GM21528 (cell line): ENCODE measurements around the gene DUSP14.
"Not testable (repeated sequence)": the region's sequence is repeated elsewhere in the genome, so short reads cannot be mapped to it uniquely, and the experiment has no call there.

Experiments used
- ATAC-seq: cut with Tn5 transposase; IDR thresholded peaks from one replicate; pipeline ENCODE4 v1.9.1; 2021; ENCODE audit warnings: mild to moderate bottlenecking, moderate library complexity; ENCODE audit not compliant: unreplicated experiment, low FRiP score

Gene DUSP14

DNA sequence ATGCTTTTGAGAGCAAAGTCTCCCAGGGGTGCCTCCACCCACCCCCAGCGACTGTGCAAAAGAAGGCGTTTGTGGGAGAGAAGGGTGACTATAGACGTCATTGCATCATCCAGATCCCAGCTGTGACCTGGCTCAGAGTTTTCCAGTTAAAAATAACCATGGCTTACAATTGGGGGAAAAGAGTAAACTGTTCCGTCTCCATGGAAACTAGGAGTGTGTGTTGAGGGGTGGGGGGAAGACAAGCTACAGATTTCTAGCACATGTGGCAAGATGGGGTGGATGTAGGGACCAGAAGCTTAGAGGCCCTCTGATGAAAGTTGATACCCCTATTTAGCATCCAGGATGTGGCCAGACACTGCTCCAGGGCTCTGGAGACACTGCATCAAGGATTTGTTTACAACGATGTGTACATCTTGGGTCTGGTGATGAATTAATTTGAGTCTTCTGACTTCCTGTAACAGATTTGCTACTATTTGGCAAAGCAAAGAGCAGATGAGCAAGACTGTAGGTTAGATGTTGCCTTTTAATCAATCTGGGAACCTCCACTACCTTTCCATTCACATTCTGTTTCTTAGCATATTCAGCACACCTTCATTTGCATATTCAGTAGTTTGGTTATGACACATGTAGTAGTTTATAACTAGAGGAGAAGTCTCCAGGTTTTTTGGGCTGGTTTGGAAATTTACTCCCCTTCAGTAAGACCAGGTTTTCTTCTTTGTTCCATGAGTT is 6.2 kb upstream of the DUSP14 start:
- no peak for ATAC-seq

DNA sequence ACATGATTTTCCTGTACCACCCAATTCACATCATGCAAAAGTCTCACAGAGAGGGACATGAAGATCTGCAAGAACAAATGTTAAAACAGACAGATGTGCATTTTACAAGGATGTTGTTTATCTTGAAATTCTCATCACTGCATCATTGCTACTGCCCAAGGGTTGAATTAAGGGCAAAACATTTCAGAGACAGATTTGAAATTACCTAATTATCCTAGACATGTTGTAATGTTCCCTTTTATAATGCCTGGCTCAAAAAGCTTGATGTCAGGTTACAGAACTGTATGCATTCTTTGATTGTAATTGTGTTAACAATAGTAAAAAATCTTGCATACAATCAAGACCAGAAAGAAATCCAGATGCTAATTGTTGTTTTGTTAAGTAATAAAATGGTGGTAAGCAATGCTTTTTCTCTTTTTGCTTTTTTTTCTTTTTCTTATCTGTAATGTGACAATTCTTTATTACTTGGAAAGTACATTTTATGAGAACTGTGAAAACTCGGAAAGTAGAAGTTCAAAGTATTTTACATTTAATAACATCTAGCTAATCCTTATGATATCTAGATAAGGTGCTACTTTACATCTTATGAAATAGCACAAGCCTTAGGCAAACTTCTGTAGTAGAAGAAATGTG is 3.6 kb upstream of the DUSP14 start:
- ATAC-seq = no peak

DNA sequence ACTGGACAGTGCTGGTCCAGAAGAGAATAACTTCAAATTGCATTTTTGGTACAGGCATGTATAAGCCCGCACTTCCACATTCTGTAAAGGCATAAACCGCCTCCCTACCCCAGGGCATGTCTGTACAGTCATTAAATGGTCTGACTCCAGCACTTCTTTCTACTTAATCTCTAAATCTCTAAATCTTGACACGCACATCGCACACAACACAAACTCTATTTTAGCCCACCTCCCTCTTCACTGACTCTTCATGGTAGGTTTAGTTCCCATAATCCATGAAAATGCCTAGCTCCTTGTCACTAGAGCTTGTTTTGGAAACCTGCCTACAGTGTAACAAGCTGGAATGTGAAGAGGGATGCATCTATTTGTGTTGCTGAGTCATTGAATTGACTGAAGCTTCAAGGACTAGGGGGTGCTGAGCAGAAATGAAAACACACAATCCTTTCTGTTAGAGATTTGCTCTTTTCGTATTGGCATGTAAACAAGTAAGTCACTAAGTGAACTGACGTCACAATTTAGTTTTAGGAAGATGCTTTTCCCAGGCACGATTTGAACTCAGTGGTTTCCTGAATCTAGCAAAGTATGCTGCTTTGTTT is 1.6 kb upstream of the DUSP14 start:
- ATAC-seq = no peak

DNA sequence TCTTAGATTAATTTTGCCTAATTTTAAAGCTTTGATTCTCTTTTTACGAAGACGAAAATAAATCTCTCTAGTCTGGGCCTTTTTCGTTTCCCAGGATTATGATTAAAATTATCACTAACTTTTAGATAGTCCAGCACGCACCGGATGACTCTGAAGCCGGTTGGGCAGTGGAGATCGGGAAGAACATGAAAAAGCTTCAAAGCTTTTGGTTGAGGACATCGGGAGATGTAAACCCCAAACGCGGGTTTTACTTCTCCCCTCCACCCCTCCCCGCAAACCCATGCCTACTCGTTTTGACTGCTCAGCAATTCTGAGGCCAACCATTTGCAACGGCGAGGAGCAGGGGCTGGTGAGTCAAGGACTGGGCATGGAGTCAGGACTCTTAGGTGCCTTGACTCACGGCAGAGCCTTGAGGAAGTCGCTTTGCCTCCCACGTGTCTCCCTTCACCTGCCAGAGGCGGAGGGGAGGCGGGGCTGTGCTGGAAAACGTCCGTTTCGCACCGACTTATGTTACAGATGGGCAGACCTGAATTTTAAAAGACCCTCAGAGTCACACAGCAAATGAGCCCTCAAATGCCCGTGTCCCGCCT is 989 bp upstream of the DUSP14 start:
- ATAC-seq = no peak

DNA sequence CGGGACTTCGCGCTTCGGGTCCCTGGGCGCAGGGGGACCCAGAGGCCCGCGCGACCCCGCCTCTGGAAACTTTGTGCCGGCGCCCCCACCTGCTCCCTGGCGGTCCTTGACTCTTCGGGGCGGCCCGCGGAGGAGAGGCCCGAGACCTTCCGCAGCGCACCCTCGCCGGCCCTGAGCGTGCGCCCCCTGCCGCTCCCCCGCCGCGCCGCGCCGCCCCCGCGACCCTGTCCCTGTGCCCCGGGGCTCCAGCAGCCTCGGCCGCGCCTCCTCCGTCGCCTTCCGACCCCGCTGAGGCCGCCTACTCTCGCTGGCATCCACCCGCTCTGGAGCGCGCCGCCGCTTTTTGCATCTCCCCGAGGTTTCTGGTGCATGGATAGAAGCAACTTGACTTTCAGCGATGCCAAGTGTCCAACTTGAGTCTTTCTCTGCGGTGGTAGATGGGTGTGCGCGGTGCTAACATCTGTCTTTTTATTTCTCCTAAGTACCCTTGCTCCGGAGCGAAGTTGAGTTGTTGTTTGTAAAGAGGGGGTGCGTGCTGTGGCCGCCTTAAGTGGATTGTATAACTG is 414 bp downstream of the DUSP14 start:
- ATAC-seq = peak; percentile 39

DNA sequence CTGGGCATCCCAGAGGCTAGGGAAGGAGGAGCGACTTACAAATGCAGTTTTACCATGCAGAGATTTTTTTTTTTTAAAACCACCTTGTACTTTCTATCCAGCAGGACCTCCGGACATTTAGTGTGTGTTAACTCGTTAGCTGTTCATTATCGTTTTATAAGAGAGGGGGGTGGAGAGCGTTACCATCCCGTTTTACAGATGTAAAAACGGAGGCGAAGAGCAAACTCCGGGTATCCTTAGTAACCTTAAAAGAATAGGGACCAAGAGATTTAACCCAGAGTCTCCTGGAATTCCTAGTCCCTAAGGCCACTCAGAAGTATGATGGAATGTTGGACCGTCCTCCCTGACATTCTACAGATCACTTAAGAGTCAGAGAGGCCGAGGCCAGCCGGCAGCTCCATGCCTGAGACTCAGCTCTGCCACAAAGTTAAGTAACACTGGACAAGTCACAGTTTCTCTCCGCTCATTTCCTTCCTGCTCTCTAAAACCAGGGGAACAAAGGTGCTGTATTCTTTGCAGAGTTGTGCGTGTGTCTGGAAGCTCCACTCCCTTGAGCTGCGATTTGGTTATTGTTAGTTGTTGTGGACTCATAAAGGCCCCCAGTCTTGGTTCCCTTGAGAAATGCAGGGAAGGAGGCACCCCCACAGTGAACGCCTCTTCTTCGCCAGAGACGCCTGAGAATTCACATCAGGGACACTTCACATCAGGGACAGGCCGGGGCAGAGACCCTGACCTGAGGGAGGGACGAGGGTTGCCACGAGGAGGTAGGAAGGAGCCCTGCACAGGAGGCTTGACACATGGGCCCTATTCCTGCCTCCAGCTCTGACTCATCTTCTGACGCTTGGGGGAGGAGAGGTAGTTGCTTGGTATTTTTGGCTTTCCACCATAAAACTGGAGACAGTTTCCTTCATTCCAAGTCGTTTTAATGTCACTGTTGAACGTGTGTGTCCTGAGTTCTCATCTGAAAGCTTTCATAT is 1.2 kb downstream of the DUSP14 start:
- ATAC-seq = no peak

DNA sequence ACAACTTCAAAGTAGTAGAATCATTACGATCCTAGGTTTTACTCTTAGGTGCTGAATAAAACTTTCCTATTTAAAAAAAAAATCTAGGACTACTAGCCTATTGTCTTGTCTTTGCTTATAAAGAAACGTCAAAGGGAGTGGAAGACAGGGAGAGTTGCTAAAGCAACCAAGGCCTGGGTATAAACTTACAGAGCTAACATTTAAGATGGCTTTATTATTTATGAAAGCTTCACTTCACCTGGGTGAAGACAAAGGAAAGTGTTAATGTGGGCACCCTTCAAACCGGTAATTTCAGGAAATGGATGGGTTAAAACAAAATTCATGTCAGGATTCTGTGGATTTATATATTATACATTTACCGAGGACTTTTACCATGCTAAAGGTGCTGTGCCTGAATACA is 2.5 kb downstream of the DUSP14 start:
- no peak for ATAC-seq

DNA sequence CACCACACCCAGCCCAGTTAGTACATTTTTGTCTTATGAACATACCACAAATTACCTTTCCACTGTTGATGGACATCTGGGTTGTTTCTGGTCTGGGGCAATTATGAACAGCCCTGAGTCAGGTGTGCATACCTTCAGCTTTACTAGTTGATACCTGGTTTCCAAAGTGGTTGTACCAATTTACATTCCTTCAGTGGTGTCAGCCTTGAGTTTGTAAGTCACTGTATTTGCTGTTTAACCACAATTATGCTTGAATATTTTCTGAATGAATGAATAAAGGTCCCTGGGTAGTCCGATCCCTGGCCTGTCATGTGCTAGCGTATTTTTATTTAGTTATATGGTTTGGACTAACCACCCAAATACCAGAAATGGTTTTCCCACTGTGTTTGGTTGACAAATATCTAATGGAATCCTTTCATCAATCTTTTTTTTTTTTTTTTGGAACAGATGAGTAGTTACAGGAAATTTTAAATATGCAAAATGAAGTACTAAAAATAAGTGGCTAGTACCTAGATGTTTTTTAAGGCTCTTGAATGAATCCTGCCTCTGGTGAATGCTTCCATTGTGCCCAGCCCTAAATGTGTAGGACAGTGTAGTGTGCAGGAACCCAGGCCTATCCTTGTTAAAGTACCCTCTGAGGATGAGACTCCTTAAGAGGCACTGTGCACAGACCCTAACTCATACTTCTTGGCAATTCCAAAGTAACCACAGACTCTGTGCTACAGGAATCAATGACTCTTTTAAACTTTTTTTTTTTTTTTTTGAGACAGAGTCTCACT is 3.7 kb downstream of the DUSP14 start:
- ATAC-seq = no peak

DNA sequence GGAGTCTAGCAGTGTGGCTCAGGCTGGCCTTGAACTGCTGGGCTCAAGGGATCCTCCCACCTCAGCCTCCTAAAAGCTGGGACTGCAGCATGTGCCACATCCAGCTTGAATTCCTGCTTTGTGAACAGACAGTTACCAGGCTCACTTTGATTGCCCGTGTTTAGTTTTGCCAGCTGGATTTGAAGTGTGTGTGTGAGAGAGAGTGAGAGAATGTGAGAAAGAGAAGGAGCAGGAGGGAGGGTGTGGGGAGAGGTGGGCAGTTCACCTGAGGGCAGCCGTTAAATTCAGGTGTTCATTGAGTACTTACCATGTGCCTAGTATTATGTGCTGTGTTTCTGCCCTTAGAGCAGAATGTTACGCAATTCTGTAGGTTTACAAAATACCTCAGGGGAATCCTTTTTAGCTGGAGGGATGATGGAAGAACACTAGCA is 4.7 kb downstream of the DUSP14 start:
- ATAC-seq = no peak

DNA sequence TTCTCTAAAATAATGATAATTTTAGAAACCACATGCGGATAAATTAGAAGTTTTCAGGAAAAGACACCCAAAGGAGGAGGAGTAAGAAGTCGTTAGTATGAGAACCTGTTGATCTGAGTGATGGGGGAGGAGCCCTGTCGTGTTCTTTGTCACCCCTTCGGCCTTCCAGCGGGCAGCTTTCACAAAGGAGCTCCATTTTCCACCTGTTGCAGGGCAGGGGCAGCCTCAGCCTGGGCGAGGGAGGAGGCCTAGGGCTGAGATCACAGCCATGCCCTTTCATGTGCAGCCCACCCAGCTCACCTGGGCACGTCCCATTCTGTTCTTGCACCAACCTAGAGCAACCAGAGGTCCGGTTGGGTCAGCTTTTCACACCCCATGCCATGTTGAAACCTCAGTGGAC is 5.3 kb downstream of the DUSP14 start:
- no peak for ATAC-seq

DNA sequence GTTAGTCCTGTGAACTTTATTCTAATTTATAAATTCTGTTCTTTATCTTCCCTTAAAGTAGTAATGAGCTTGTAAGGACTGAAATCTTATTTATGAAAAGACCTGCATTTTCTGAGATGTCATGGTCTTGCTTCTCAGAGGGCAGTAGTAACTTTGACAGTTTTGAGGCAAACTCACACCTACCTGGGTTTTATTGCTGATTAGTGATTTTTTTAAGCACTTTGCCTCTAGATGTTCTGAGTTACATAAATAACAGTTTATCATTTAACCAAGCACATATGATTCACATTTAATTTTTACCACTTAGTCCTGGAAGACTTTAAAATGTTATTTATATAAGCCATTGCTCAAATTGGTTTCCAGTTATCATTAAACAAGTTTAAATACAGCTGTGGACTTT is 10.7 kb downstream of the DUSP14 start:
- no peak for ATAC-seq

DNA sequence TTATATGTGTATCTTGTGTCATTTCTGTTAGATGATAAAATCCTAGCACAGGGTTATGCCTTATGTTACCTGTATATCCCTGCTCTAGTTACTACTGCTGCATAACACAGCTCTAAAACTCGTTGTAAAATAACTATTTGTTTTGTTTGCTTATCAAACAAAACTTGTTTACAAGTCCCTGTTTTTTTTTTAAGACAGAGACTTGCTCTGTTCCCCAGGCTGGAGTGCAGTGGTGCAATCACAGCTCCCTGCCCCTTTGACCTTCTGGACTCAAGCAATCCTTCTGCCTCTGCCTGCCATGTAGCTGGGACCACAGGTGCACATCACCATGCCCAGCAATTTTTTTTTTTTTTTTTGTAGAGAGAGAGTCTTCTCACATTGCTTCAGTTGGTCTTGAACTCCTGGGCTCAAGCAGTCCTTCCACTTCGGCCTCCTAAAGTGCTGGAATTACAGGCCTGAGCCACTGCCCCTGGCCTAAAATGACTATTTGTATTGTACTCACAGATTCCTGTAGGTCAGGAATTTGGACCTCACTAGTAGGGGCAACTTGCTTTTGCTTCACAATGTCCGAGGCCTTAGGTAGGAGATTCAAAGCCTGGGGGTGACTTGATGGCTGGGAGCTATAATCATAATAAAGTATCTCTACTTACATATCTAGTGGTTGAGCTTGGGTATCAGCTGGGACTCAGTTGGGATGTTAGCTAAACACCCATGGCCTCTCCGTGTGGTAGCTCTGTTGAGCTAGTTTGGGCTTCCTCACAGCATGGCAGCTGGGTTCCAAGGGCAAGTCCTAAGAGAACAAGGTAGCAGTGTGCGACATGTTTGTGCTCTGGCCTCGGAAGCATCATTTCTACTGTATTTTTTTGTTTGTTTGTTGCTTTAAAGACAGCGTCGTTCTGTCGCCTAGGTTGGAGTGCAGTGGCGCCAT is 12.6 kb downstream of the DUSP14 start:
- ATAC-seq = no peak

DNA sequence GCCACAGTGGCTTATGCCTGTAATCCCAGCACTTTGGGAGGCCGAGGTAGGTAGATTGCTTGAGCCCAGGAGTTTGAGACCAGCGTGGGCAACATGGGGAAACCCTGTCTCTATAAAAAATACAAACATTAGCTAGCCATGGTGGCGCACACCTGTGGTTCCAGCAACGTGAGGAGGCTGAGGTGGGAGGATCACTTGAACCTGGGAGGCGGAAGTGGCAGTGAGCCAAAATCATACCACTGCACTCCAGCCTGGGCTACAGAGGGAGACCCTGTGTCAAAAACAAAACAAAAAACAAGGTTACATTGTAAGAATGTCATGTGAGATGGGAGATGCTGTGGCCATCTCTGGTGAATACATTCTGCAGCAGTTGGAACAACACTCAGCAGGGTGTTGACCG is 13.5 kb downstream of the DUSP14 start:
- no peak for ATAC-seq

DNA sequence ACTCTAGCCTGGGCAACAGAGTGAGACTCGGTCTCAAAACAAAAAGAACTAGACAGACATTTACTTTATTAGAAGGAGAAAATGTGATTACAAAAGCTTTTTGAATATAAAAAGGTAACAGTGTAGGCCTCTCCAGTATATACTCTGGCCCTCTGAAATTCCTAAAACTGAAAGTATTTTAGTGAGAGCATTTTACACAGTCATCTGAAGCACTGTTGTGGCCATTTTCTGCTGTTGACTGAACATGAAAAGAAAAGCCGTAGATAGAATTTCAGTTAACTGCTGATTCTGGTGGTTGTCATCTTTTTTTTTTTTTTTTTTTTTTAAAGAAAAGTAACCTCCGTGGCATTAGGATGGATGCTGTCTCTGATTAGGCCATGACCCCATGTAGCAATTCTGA is 15.6 kb downstream of the DUSP14 start:
- ATAC-seq = no peak

DNA sequence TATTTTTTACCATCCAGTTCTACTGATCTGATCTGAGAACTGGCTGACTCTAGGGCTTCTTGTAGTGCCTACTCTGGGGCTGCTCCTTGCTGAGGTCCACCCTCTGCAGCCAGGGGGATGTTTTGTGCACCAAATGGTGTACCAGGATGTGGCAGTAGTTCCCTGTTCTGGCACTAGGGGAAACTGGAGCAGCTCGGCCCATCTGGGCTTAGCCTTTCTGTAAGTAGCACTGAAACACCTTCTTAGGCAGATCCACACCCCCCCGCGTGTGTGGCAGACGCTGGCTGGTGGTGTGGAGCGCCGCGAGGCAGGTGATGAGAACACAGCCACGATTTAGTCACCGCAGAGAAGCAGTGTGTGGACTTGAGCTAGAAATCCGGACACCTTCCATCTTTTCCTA is 17.0 kb downstream of the DUSP14 start:
- ATAC-seq = no peak

DNA sequence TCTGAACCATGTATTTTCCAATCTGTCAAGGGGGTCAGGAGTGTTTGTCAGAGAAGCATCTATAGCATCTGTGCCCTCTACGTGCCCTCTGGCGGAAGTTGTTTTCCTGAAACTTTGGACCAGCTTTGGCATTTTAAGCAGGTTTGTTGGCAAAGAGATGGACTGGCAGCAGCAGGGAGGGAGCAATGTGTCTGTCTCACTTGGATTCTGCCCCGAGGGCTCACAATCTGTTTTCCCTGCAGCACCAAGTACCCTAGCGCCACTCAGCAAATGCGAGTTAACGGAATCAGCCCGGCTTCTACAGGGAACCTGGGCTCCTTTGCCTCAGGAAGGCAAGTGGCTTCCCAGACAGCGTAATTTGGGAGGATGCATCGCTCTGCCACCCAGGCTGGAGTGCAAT is 17.4 kb downstream of the DUSP14 start:
- ATAC-seq = no peak

DNA sequence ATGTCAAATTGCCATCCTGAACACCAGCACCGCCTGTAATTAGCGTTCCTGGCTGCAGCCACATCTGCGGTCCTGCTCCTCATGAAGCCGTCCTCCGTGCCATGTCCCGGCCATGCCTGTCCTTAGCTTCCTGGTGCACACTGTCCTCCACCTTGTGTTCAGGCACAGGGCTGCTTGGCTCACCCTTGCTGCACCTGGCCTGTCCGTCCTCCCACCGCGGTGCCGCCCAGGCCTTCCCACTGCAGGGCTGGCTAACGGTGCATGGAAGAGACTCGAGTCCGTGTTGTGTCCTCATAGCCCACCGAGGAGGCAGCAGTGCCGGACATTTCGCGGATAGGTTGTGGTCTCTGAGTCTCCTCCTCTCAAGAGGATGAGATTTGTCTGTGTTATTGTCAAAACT is 20.4 kb downstream of the DUSP14 start:
- no peak for ATAC-seq

DNA sequence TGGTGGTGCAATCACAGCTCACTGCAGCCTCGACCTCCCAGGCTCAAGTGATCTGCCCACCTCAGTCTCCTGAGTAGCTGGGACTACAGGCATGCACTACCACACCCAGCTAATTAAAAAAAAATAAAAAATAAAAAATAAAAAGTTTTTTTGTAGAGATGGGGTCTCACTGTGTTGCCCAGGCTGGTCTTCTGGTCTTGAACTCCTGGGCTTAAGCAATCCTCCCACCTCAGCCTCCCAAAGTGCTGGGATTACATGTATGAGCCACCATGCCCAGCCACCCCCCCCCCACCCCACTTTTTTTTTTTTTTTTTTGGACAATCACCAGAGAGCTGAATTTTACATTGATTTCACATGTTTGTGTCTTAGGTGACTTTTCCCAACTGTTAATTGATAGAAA is 22.0 kb downstream of the DUSP14 start:
- not testable (repeated sequence) for ATAC-seq
